Amniotic stem cell (primary cell): Measurements from ENCODE around the gene LPO.

Experiments used
- DNase-seq: peaks from one replicate; lab custom pipeline; 2025; lab: John Stamatoyannopoulos, UW

The LPO gene

DNA sequence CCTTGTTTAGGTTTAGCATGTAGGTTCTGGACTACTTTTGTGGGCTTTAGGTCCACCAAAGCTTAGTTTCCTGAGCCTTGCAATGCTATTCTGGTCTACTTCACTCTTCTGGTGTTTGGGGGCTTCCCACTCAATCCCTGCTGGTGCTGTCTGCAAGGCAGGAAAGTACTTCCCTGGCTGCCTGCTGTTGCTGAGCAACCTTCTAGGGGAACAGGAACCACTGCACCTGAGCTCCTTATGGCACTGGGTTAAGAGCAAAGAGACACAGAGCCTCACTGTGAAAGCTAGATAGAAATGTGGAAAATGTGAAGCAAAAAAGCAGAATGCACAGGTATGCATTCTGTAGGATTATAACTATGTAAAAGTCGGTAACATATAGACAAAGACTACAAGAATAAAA is 25.4 kb downstream of the LPO start:
- DNase-seq: no peak

GRCh38 chr17:58264407-58265103 is 26.2 kb downstream of the LPO start:
- no peak for DNase-seq

DNA sequence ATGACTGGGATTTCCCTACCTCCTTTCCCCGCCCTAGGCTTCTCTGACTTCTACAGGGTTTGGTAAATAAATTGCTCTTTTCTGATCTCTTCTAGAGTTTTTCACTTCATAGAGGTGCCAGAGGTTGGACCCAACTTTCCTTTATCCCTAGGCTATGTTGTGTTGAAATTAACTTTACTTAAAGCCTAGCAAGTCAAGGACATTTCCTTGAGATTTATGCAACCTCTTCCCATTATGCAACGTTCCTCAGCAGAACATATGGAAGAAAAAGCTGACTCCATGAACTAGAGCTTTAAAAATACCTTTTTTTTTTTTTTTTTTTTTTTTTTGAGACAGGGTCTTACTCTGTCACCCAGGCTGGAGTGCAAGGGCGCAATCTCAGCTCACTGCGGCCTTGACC is 26.9 kb downstream of the LPO start:
- DNase-seq: no peak

DNA sequence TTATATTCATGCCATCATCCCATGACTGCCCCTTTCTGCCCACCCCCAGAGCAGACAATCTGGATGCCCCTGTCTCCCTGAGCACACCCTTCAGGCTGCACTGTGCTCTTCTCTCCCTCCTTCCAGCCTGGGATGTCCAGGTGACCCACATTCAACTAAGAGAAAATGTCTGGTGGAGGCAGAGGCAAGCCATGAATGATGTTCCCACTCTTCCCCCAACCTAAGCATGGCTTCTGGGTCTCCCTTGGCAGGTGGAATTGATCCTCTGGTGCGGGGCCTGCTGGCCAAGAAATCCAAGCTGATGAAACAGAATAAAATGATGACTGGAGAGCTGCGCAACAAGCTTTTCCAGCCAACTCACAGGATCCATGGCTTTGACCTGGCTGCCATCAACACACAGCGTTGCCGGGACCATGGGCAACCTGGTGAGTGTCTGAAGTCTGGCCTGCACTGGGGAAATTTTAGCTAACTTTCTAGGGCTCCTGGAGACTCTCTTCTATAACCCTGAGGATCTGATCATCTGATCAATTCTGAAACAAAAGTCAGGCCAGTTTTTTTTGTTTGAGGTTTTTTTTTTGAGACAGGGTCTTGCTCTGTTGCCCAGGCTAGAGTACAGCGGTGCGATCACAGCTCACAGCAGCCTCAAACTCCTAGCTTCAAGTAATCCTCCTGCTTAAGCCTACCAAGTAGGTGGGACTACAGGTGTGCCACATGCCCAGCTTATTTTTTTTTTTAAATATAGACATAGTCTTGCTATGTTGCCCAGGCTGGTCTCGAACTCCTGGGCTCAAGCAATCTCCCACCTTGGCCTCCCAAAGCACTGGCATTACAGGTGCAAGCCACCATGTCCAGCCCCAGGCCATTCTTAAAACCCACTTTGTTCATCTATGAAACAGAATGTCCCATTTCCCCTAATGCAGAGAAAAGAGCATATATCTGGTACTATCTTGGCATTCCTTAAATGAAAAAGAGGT is 27.8 kb downstream of the LPO start:
- no peak for DNase-seq

- DNase-seq: no peak
Observed at GRCh38 chr17:58267347-58268324, 29.3 kb downstream of the LPO start.

GRCh38 chr17:58268326-58268725 is 29.9 kb downstream of the LPO start:
- DNase-seq: no peak

GRCh38 chr17:58268774-58269556 is 30.6 kb downstream of the LPO start:
- DNase-seq: no peak

GRCh38 chr17:58269557-58270291 is 31.3 kb downstream of the LPO start:
- no peak for DNase-seq

DNA sequence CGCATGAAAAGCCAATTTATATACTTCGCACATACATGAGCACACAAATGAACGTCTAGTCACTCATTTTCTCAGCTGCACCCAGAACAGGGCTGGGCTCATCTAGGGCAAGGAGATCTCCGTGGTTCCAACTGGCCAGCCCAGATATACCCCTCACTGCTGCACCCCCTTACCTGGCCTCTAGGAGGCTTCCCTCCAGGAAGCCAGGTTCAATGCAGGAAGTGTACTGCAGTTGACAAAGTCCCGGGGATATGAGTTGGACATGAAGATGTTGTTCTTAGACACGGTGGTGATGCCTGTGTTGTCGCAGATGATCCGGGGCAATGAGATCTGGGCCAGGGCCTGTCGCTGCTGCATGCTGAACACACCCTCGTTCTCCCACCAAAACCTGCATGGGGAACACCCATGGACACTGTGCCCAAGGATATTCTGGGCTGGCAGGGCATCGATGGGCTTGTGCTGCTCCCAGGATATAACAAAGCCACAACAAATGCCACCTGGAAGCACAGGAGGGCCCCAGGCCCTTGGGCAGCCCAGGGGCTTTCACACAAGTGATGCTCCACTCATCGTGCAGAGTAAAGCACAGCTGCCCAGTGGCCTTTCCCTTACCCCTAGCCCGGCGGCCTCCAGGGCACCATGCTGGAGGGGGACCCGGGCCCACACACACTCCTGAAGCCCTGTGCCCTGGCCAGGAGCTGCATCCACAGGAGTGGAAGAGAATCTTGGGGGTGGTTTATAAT is 32.3 kb downstream of the LPO start:
- no peak for DNase-seq

GRCh38 chr17:58271216-58271931 is 33.0 kb downstream of the LPO start:
- no peak for DNase-seq

DNA sequence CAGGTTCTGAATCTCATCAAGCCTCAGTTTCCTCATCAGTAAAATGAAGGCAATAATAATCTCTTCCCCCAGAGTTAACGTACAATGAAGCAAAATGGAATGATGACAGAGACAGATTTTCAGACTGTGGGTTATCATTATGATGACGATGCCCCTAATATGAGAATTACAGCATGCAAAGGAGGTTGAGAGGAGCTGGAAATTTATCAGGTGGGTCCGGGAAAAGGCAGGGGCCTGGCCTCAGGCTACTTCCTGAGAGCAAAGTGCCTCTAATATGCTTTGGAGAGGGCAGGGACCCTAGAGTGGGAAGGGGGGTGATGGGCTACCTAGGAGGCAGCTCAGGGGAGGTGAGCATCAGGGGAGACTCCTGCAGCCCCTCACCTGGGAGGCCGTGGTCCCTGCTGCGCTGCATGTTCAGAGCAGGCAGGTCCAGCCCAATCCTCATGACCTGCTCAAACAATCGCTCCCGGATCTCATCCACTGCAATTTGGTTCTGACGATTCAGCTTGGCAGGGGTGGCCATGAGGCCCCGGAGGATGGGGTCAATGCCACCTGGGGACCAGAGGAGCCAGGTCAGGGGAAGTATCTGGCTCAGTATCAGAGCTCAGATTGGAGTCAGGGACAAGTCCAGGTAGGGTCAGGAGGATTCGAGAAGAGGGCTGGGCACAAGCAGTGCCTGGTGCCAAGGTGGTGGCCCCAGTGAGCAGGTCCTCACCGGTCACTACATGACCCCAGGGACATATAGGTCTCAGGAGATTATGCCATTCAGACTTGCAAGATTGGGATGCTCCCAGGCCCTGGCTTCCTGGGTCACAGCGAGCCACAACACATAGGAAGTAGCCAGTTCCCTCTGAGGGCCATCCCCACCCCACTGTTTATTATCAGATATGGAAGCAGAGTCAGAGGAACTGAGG is 34.2 kb downstream of the LPO start:
- no peak for DNase-seq

DNA sequence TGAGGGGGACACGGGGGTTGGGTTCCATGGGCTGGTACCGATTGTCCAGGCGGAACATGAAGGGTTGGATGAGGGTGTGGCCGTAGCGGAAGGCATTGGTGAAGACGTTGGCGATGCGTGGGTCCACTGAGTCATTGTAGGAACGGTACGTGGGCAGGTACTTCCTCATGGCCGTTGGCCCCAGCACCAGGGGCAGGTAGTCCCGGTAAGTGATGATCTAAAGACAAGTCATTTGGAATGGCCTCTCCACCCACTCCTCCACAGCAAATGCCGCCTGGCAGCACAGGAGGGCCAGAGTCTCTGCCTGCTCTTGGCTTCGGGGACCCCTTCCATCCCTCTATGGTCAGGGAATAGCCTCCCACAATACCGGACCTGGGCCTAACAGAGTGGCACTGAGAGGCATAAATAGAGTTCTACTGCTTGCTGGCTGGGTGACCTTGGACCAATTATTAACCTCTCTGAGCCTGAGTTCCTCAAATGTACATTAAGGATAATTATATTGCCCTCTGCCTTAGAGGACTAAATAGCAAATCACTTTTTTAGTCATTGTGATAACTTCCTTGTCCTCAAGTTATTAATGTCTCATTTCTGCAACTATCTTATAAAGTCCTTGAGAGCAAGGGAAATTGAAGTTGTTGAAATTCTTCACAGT is 35.2 kb downstream of the LPO start:
- DNase-seq: no peak

DNA sequence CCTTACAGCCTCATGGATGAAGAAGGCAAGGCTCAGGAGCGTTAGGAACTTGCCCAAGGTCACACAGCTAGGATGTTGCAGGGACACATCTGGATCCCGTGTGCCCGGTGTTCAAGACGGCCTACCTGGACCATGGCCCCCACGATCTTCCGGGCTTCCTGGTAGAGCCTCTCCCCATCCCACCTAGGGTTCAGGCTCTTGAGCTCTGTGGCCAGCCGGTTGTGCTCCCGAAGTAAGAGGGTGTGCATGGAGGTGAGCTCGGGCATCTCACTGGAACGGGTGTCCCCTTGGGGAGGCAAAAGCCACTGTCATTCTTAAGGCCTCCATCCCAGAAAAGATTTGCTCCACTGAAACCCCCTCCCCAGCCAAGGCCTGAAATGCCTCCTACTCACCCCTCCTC is 37.0 kb downstream of the LPO start:
- DNase-seq: no peak

DNA sequence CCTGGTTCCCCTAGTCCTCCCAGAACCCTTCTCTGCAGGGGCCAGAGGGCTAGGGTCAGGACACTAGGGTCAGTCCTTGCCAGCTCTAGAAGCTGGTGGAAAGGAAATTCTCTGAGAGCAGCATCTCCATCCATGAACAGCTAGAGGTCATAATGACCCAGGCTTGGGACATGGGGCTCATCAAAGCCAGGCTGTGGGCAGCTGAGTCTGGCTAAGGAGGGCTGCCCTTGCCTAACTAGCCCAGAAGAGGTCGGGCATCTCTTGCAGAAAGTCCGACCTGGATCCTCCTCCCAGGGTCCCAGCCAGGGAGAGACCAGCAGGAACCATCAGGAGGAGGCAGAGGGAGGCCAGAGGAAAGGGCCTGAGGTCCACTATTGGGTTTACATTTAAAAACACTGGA is 38.0 kb downstream of the LPO start:
- DNase-seq: no peak

- no peak for DNase-seq
Observed at GRCh38 chr17:58277107-58277801, 38.9 kb downstream of the LPO start.

DNA sequence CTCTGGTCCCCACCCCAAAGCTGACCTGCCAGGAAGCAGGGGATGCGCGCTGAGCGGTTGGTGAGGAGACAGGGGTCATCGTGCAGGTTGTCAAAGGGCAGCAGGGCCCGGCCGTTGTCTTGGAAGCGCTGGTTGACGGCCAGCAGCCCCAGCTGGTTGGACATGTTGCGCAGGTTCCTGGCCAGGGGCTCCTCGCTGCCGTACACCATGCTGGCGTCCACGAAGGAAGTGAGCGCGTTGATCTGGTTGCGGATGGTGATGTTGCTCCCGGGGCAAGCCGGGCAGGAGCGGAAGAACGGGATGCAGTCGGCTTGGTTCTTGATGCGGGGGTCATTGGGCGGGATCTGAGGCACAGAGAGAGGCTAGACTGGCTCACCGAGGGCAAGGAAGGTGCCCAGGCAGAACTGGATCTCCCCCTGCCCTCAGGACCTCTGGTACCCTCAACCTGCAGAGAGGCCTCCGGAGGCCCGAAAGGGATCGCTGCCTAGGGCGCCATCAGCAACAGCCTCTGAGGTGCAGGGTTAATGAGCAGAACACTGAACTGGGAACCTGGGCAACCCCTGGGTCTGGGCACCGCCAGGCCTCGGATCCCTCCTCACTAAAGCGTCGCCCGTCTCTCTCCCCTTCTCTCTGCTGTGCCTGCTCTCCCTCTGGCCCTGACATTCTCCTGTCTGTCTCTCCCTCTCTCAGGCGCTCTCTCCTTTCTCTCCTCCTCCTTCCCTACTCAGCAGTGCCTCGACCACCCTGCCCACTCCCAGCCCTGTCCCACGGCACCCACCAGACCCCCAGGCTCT is 39.6 kb downstream of the LPO start:
- DNase-seq: no peak
